GM23248 (cell line): Measurements from ENCODE around the gene KRT84. TPM values are rescaled to one million over a fixed set of nuclear protein-coding genes. Genes with fewer than 3 reads are reported as not detected.

Experiments used
- DNase-seq: peaks from one replicate; pipeline ENCODE4 v3.0.0-alpha.2; 2015
- H2AFZ ChIP-seq: fragments of 200-600 bp; sonication (generic); 2 replicates; pipeline ENCODE4 v1.6.1; 2016; ENCODE audit warnings: antibody characterized with exemption
- H3F3A ChIP-seq: fragments of 200-600 bp; sonication (generic); 2 replicates; pipeline ENCODE4 v1.6.1; 2016; ENCODE audit warnings: mild to moderate bottlenecking, antibody characterized with exemption, mixed run types; ENCODE audit not compliant: insufficient read depth
- H3K27ac ChIP-seq: fragments of 200-600 bp; sonication (generic); 2 replicates; pipeline ENCODE4 v1.5.1; 2016; ENCODE audit warnings: mild to moderate bottlenecking
- H3K27me3 ChIP-seq: fragments of 200-600 bp; sonication (generic); replicated peaks from 2 replicates; pipeline ENCODE4 v1.6.1; 2016; ENCODE audit warnings: mild to moderate bottlenecking; ENCODE audit not compliant: insufficient read depth
- H3K36me3 ChIP-seq: fragments of 200-600 bp; sonication (generic); 2 replicates; pipeline ENCODE4 v1.6.1; 2016; ENCODE audit warnings: low read depth, mild to moderate bottlenecking
- H3K4me1 ChIP-seq: fragments of 200-600 bp; sonication (generic); 2 replicates; pipeline ENCODE4 v1.6.1; 2016; ENCODE audit warnings: mild to moderate bottlenecking; ENCODE audit not compliant: insufficient read depth
- H3K4me2 ChIP-seq: fragments of 200-600 bp; sonication (generic); one replicate; pipeline ENCODE4 v1.6.1; 2016; ENCODE audit warnings: mild to moderate bottlenecking; ENCODE audit not compliant: unreplicated experiment
- H3K4me3 ChIP-seq: fragments of 200-600 bp; sonication (generic); 2 replicates; pipeline ENCODE4 v1.5.1; 2016; ENCODE audit warnings: mild to moderate bottlenecking
- H3K79me2 ChIP-seq: fragments of 200-600 bp; sonication (generic); 2 replicates; pipeline ENCODE4 v1.6.1; 2016; ENCODE audit warnings: mild to moderate bottlenecking; ENCODE audit not compliant: insufficient read depth
- H3K9ac ChIP-seq: fragments of 200-600 bp; sonication (generic); 2 replicates; pipeline ENCODE4 v1.6.1; 2016; ENCODE audit warnings: mild to moderate bottlenecking
- H3K9me2 ChIP-seq: fragments of 200-600 bp; sonication (generic); 2 replicates; pipeline ENCODE4 v1.6.1; 2016; ENCODE audit warnings: mixed run types, mild to moderate bottlenecking, moderate library complexity; ENCODE audit not compliant: insufficient read depth
- H3K9me3 ChIP-seq: fragments of 200-600 bp; sonication (generic); one replicate; pipeline ENCODE4 v1.6.1; 2017; ENCODE audit warnings: low read depth
- H4K20me1 ChIP-seq: fragments of 200-600 bp; sonication (generic); 2 replicates; pipeline ENCODE4 v1.6.0; 2016; ENCODE audit not compliant: insufficient read depth
- EZH2 ChIP-seq: fragments of 200-600 bp; sonication (generic); IDR thresholded peaks from 2 replicates; pipeline ENCODE4 v1.6.1; 2018; ENCODE audit warnings: antibody characterized with exemption, mild to moderate bottlenecking; ENCODE audit not compliant: insufficient read depth, poor library complexity, severe bottlenecking
- EZH2phosphoT487 ChIP-seq: fragments of 200-600 bp; sonication (generic); IDR thresholded peaks from 2 replicates; pipeline ENCODE4 v1.6.1; 2018; ENCODE audit warnings: antibody characterized with exemption, moderate library complexity, mild to moderate bottlenecking, low read depth; ENCODE audit not compliant: insufficient read depth
- WGBS, 2 experiments: methylation state at CpG; one replicate each; pipeline ENCODE4 v1.1.6; 2015 to 2017; ENCODE audit warnings: low lambda C conversion rate in 2 of 2, low coverage in 1 of 2; ENCODE audit errors: missing lambda C conversion rate in 2 of 2; 5-methylcytosine and 5-hydroxymethylcytosine counted together
- in situ Hi-C: fragments of 300-500 bp; cut with MboI; formaldehyde crosslinking; loops from 2 replicates; pipeline ENCODE4 v1.15.0; 2020
- polyA plus RNA-seq: library from polyadenylated mRNA; unstranded; fragments of >200 nt; fragmentation: Nextera tagmentation; extraction: Ambion mirVana; gene quantifications from 2 replicates; pipeline ENCODE4 v1.2.1, GENCODE V29; 2016
- total RNA-seq: library from RNA; depleted of rRNA; stranded (reverse); fragments of >200 nt; shearing (Covaris generic); gene quantifications from 2 replicates; pipeline ENCODE4 v1.2.3, GENCODE V29; 2014

KRT84 gene
- total and polyA plus RNA-seq, 2 experiments from 2014 or later = not detected

DNA sequence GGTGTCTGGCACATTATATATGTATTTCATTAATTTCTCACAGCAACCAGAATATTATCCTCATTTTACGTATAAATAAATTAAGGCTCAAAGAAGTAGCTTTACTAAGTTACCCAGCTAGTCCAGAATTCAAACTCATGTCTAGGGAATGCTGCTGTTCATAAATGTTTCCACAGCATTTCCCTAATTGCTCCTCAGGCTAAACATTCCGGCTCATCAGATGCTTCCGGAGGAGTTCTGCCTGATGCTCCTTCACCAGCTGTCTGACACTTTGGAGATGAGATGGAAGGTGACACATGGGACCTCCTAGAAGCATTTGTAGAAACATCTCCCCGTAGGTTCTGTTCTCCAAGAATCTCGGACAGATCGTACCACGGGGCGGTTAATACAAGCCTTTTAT is 30.3 kb downstream of the KRT84 start:
- Histone ChIP-seq H4K20me1 (no peaks in the 10 kb centered on the region), H3K9me3 (no peaks in the 10 kb centered on the region), H3K4me1 (no peaks in the 10 kb centered on the region), H3K36me3 (no peaks in the 10 kb centered on the region), H3K27ac (no peak overlapping the region), H3K4me3 (no peak overlapping the region), H3F3A (no peaks in the 10 kb centered on the region), H2AFZ (no peak overlapping the region), H3K9me2 (no peaks in the 10 kb centered on the region), H3K79me2 (no peaks in the 10 kb centered on the region), H3K4me2 (no peak overlapping the region), H3K9ac (no peak overlapping the region), H3K27me3 (peaks cover 48% of the 10 kb centered on the region)
- DNase-seq = peak; percentile 22
- in situ Hi-C loops = no loop called here
- no peak for TF ChIP-seq EZH2phosphoT487
- no peak for TF ChIP-seq EZH2
- WGBS, 2 experiments = 68 to 74% methylated on average over 8 of the region's 8 CpGs

DNA sequence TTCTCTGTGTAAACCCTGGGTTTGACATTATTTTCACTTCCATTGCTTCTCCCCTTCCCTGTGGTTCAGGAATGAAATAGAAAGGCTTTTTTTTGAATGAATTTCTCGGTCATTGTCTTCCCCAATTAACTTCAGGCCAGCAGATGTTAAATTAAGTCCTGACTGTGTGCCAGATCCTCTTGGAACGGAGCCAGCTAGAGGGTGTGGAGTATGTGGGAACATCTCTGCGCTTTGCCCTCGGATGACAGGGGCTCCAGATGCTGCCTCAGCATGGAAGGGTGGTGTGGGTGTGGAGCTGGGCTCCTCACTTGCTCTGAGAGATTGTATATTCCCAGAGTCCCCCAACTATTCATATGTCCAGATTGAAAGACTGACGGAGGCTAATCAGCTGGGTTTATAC is 31.3 kb downstream of the KRT84 start:
- no peak overlapping the region for H3K9ac ChIP-seq
- no peaks in the 10 kb centered on the region for H4K20me1 ChIP-seq
- no peaks in the 10 kb centered on the region for H3K9me3 ChIP-seq
- no peak for DNase-seq
- no peak overlapping the region for H3K4me2 ChIP-seq
- H3K4me1 ChIP-seq = no peaks in the 10 kb centered on the region
- in situ Hi-C loops = no loop called here
- 2 to 3% methylated on average over 5 of the region's 5 CpGs for WGBS, 2 experiments
- no peaks in the 10 kb centered on the region for H3K36me3 ChIP-seq
- H3K9me2 ChIP-seq = no peaks in the 10 kb centered on the region
- no peaks in the 10 kb centered on the region for H3F3A ChIP-seq
- no peak overlapping the region for H2AFZ ChIP-seq
- TF ChIP-seq EZH2 (no peak), EZH2phosphoT487 (no peak)
- no peaks in the 10 kb centered on the region for H3K79me2 ChIP-seq
- no peak overlapping the region for H3K4me3 ChIP-seq
- no peak overlapping the region for H3K27ac ChIP-seq
- H3K27me3 ChIP-seq = peaks cover 48% of the 10 kb centered on the region

DNA sequence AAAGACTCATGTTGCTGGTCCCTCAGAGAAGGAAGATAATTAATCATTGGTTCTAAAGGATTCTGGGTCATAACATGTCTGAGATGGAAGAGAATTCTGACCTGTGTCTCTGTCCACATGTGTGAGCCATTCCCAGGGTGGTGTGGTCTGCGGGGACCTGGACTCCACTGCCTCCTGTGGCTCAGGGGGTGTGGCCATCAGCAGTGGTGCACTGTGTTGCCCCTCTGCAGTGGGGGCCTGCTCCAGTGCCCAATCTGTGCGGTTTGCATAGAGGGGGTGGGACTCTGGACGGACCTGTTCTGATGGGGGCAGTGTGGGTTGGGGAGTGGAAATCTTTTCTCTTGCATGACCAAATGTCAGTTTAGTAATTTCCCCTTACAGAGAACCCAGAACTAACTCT is 31.7 kb downstream of the KRT84 start:
- H3K9ac ChIP-seq = no peak overlapping the region
- in situ Hi-C loops = no loop called here
- WGBS, 2 experiments = 68 to 70% methylated on average over 3 of the region's 3 CpGs
- no peaks in the 10 kb centered on the region for H3K4me1 ChIP-seq
- no peaks in the 10 kb centered on the region for H3K36me3 ChIP-seq
- no peaks in the 10 kb centered on the region for H3K9me3 ChIP-seq
- H3F3A ChIP-seq = no peaks in the 10 kb centered on the region
- H2AFZ ChIP-seq = no peak overlapping the region
- no peak overlapping the region for H3K27ac ChIP-seq
- no peaks in the 10 kb centered on the region for H3K9me2 ChIP-seq
- DNase-seq = no peak
- H3K79me2 ChIP-seq = no peaks in the 10 kb centered on the region
- H3K27me3 ChIP-seq = peaks cover 48% of the 10 kb centered on the region
- no peak overlapping the region for H3K4me3 ChIP-seq
- no peaks in the 10 kb centered on the region for H4K20me1 ChIP-seq
- no peak overlapping the region for H3K4me2 ChIP-seq
- TF ChIP-seq EZH2 (no peak), EZH2phosphoT487 (no peak)

DNA sequence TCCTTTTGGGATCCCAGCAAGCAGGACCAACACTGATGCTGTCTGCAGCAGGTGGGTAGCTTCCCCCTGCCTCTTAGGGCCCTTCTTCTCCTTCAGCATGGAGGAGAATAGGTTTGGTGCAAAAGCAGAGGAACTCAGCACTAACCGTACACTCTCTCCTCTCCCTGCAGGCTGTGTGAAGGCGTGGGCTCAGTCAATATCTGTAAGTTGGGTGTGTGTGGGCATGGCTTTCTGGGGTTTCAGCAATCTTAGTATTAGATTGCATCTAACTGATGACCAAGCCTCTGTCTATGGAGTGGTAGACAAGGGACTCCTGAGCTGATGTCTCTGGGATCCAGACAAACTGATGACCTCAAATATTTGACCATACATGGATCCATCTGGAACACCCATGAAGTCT is 32.5 kb downstream of the KRT84 start:
- Histone ChIP-seq H3K4me2 (no peak overlapping the region), H3K4me3 (no peak overlapping the region), H3K9ac (no peak overlapping the region), H3F3A (no peaks in the 10 kb centered on the region), H3K36me3 (no peaks in the 10 kb centered on the region), H3K9me3 (no peaks in the 10 kb centered on the region), H3K27me3 (peaks cover 40% of the 10 kb centered on the region), H3K4me1 (no peaks in the 10 kb centered on the region), H3K27ac (no peak overlapping the region), H2AFZ (no peak overlapping the region), H4K20me1 (no peaks in the 10 kb centered on the region), H3K79me2 (no peaks in the 10 kb centered on the region), H3K9me2 (no peaks in the 10 kb centered on the region)
- 55 to 60% methylated on average over 2 of the region's 2 CpGs for WGBS, 2 experiments
- DNase-seq = no peak
- in situ Hi-C loops = no loop called here
- no peak for TF ChIP-seq EZH2phosphoT487
